ENCODE data around the gene GPX2. TPM values are rescaled to one million over a fixed set of nuclear protein-coding genes. Genes with fewer than 3 reads are reported as not detected.

The GPX2 gene
- total RNA-seq, 4 donors from 2014 or later: 4.0 TPM; not detected in 3

GRCh38 chr14:64889352-64889751, 53.2 kb downstream of the GPX2 start:
- Histone ChIP-seq H3K4me1 (no peaks in the 10 kb centered on the region), H3K9me3 (no peaks in the 10 kb centered on the region), H3K27ac (no peak overlapping the region), H3K4me3 (replicated peaks in 1 of 3) (no peak overlapping the region), H3K27me3 (no peaks in the 10 kb centered on the region), H3K36me3 (no peaks in the 10 kb centered on the region)
- 94 to 95% methylated on average over 6 of the region's 6 CpGs for WGBS, 2 donors
- no peak for TF ChIP-seq POLR2A (IDR thresholded peaks at IDR 0.05)
- TF ChIP-seq, protein P1, sequence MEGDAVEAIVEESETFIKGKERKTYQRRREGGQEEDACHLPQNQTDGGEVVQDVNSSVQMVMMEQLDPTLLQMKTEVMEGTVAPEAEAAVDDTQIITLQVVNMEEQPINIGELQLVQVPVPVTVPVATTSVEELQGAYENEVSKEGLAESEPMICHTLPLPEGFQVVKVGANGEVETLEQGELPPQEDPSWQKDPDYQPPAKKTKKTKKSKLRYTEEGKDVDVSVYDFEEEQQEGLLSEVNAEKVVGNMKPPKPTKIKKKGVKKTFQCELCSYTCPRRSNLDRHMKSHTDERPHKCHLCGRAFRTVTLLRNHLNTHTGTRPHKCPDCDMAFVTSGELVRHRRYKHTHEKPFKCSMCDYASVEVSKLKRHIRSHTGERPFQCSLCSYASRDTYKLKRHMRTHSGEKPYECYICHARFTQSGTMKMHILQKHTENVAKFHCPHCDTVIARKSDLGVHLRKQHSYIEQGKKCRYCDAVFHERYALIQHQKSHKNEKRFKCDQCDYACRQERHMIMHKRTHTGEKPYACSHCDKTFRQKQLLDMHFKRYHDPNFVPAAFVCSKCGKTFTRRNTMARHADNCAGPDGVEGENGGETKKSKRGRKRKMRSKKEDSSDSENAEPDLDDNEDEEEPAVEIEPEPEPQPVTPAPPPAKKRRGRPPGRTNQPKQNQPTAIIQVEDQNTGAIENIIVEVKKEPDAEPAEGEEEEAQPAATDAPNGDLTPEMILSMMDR (IDR thresholded peaks at IDR 0.05): no peak
- no peak for DNase-seq
- intact Hi-C loops (cut with DNase I): loop anchor here (10.0 kb wide), 1 partner anchor 215 kb away; no protein-coding TSS in a partner anchor

Small RNA genes lying within 50 kb of the gene (small RNA-seq; reads per million reads assigned to genes)
- not detected for gene RPPH1-2P

Other genes starting within 250 kb of the GPX2 start
- gene PLEKHG3, start 238.3 kb downstream of the GPX2 start, total RNA-seq: 10 to 100 TPM; 41.0 to 83.0 (median 54.6) TPM
- gene SPTB, start 62.8 kb downstream of the GPX2 start, total RNA-seq: 1 to 10 TPM in 1 of 4 donors, under 1 TPM in 3; 0.33 to 1.9 (median 0.61) TPM
- 10 to 100 TPM; 63.7 to 90.2 (median 71.7) TPM for gene CHURC1, start 28.3 kb downstream of the GPX2 start, total RNA-seq
- gene RAB15, start 29.6 kb upstream of the GPX2 start, total RNA-seq: 10 to 100 TPM in 1 of 4 donors, 1 to 10 TPM in 3; 6.0 to 12.7 (median 6.3) TPM
- 10 to 100 TPM in 3 of 4 donors, 1 to 10 TPM in 1; 7.8 to 27.0 (median 18.8) TPM for gene FNTB, start 44.1 kb upstream of the GPX2 start, total RNA-seq
- 10 to 100 TPM; 56.7 to 71.4 (median 63.3) TPM for gene MAX, start 159.8 kb upstream of the GPX2 start, total RNA-seq

Measured in thyroid gland (tissue), 4 donors.